GM23338 (cell line): ENCODE data around the gene SNX32. TPM values are rescaled to one million over a fixed set of nuclear protein-coding genes. Genes with fewer than 3 reads are reported as not detected.
A peak's percentile ranks its signal among the peaks of the same experiment; 100 is the strongest.

ENCODE experiments used
- ATAC-seq: fragments of 200-7000 bp; cut with Tn5 transposase; 3 replicates; pipeline ENCODE4 v1.9.1; 2020
- DNase-seq: peaks from one replicate; pipeline ENCODE4 v3.0.0-alpha.2; 2015; ENCODE audit warnings: low spot score
- H2AFZ ChIP-seq: fragments of 200-600 bp; sonication (generic); 2 replicates; pipeline ENCODE4 v1.8.0; 2016; ENCODE audit warnings: antibody characterized with exemption, mild to moderate bottlenecking, moderate library complexity
- H3F3A ChIP-seq: fragments of 200-600 bp; sonication (generic); replicated peaks from 2 replicates; pipeline ENCODE4 v1.8.0; 2017; ENCODE audit warnings: antibody characterized with exemption, mixed run types, low read depth
- H3K27ac ChIP-seq: fragments of 200-600 bp; sonication (generic); 2 replicates; pipeline ENCODE4 v1.6.1; 2016; ENCODE audit warnings: low read depth
- H3K27me3 ChIP-seq: fragments of 200-600 bp; sonication (generic); 2 replicates; pipeline ENCODE4 v1.8.0; 2016; ENCODE audit warnings: mild to moderate bottlenecking, mixed run types, moderate library complexity; ENCODE audit not compliant: insufficient read depth
- H3K36me3 ChIP-seq: fragments of 200-600 bp; sonication (generic); 2 replicates; pipeline ENCODE4 v1.8.0; 2016; ENCODE audit warnings: mild to moderate bottlenecking; ENCODE audit not compliant: insufficient read depth
- H3K4me1 ChIP-seq: fragments of 200-600 bp; sonication (generic); 2 replicates; pipeline ENCODE4 v1.8.0; 2016; ENCODE audit warnings: mild to moderate bottlenecking, moderate library complexity; ENCODE audit not compliant: insufficient read depth
- H3K4me2 ChIP-seq: fragments of 200-600 bp; sonication (generic); 2 replicates; pipeline ENCODE4 v1.7.1; 2017; ENCODE audit warnings: mixed run types
- H3K4me3 ChIP-seq: fragments of 200-600 bp; sonication (generic); 2 replicates; pipeline ENCODE4 v1.6.1; 2016; ENCODE audit warnings: mixed run types
- H3K79me2 ChIP-seq: fragments of 200-600 bp; sonication (generic); replicated peaks from 2 replicates; pipeline ENCODE4 v1.8.0; 2017; ENCODE audit warnings: mild to moderate bottlenecking; ENCODE audit not compliant: insufficient read depth
- H3K9me2 ChIP-seq: fragments of 200-600 bp; sonication (generic); 2 replicates; pipeline ENCODE4 v1.8.0; 2017; ENCODE audit not compliant: insufficient read depth
- H4K20me1 ChIP-seq: fragments of 200-600 bp; sonication (generic); replicated peaks from 2 replicates; pipeline ENCODE4 v1.8.0; 2017; ENCODE audit warnings: mild to moderate bottlenecking; ENCODE audit not compliant: insufficient read depth
- H3K27ac Mint-ChIP-seq: 2 replicates; pipeline ENCODE4 v1.8.0; 2020; ENCODE audit warnings: inconsistent platforms, mild to moderate bottlenecking, moderate library complexity, mixed read lengths
- H3K27me3 Mint-ChIP-seq: 3 replicates; pipeline ENCODE4 v1.8.0; 2022; ENCODE audit warnings: low read depth, mild to moderate bottlenecking, moderate library complexity, mixed read lengths, inconsistent platforms; ENCODE audit not compliant: insufficient read depth, poor library complexity
- H3K36me3 Mint-ChIP-seq: 3 replicates; pipeline ENCODE4 v1.8.0; 2021; ENCODE audit warnings: low read depth, mild to moderate bottlenecking, inconsistent platforms, moderate library complexity, mixed read lengths
- H3K4me1 Mint-ChIP-seq: 3 replicates; pipeline ENCODE4 v1.8.0; 2020; ENCODE audit warnings: mild to moderate bottlenecking, inconsistent platforms, mixed read lengths
- H3K4me3 Mint-ChIP-seq: 3 replicates; pipeline ENCODE4 v1.8.0; 2021; ENCODE audit warnings: moderate library complexity, mild to moderate bottlenecking, inconsistent platforms, mixed read lengths
- H3K9me3 Mint-ChIP-seq: 3 replicates; pipeline ENCODE4 v1.8.0; 2020; ENCODE audit warnings: moderate library complexity, mild to moderate bottlenecking, inconsistent platforms, mixed read lengths
- CREB1 ChIP-seq: fragments of 250-450 bp; sonication (Bioruptor Pico); IDR thresholded peaks from 2 replicates; pipeline ENCODE4 v1.5.0; 2020; ENCODE audit warnings: low read depth, mild to moderate bottlenecking, moderate library complexity
- EZH2 ChIP-seq: fragments of 200-600 bp; sonication (generic); IDR thresholded peaks from one replicate; pipeline ENCODE4 v1.8.0; 2017; ENCODE audit warnings: antibody characterized with exemption, mild to moderate bottlenecking, low read depth; ENCODE audit not compliant: unreplicated experiment
- EZH2phosphoT487 ChIP-seq: fragments of 200-600 bp; sonication (generic); IDR thresholded peaks from one replicate; pipeline ENCODE4 v1.8.1; 2018; ENCODE audit warnings: antibody characterized with exemption; ENCODE audit not compliant: unreplicated experiment
- NANOG ChIP-seq: IDR thresholded peaks from 2 replicates; pipeline ENCODE4 v1.6.1; 2016; ENCODE audit warnings: antibody characterized with exemption, borderline replicate concordance
- POLR2AphosphoS5 ChIP-seq: IDR thresholded peaks from 2 replicates; pipeline ENCODE4 v1.6.1; 2016; ENCODE audit warnings: antibody characterized with exemption, low read depth
- ZNF114 ChIP-seq: fragments of 250-450 bp; sonication (Bioruptor Pico); IDR thresholded peaks from 2 replicates; pipeline ENCODE4 v1.5.0; 2020; ENCODE audit warnings: mild to moderate bottlenecking, moderate library complexity
- ZNF331 ChIP-seq: fragments of 250-450 bp; sonication (Bioruptor Pico); IDR thresholded peaks from 2 replicates; pipeline ENCODE4 v1.5.0; 2020; ENCODE audit warnings: low read depth, mild to moderate bottlenecking, moderate library complexity
- polyA plus RNA-seq: library from polyadenylated mRNA; unstranded; fragments of >200 nt; fragmentation: Nextera tagmentation; extraction: Ambion mirVana; gene quantifications from 2 replicates; pipeline ENCODE4 v1.2.1, GENCODE V29; 2016
- total RNA-seq: library from RNA; depleted of rRNA; stranded (reverse); fragments of >200 nt; shearing (Covaris generic); gene quantifications from 2 replicates; pipeline ENCODE4 v1.2.3, GENCODE V29; 2014
- TF ChIP-seq, protein P1 (sequence below), 2 experiments: fragments of 200-600 bp in 1 of 2; sonication (generic) in 1 of 2; conservative IDR thresholded peaks; 2 replicates each; pipeline versions ENCODE4 v1.5.1 to v1.6.1; 2016 to 2017; ENCODE audit warnings: antibody characterized with exemption in 2 of 2, low read depth in 2 of 2, mild to moderate bottlenecking in 2 of 2, moderate library complexity in 1 of 2
- TF ChIP-seq, protein P2 (sequence below): IDR thresholded peaks from 2 replicates; pipeline ENCODE4 v1.6.1; 2016; ENCODE audit warnings: antibody characterized with exemption

Gene SNX32
- total and polyA plus RNA-seq, 2 experiments from 2014 or later: 0.49 to 1.2 TPM

DNA sequence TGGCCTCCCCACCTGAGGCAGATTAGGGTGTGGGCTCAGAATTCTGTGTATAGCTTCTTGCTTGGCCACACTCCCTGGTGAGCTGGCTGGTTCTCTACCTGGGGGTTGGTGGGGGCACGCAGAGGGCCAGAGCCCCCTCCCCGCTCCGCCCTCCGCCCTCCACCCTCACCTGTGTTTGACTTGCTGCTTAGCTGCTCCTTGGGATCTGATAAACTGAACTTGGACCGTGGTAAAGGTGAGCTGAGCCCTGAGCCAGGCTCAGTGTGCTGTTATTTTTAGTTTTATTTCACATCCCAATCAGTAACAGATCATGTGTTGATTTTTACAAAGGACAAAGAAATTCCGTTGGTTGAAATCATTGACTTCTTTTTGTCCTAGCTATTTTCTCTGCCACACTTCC is 44.9 kb upstream of the SNX32 start:
- H3F3A ChIP-seq: no peaks in the 10 kb centered on the region
- no peak overlapping the region for H3K27ac Mint-ChIP-seq
- H3K27me3 Mint-ChIP-seq: peaks cover 48% of the 10 kb centered on the region
- no peak for DNase-seq
- TF ChIP-seq EZH2 (no peak), NANOG (no peak), EZH2phosphoT487 (no peak), POLR2AphosphoS5 (no peak), ZNF331 (CRISPR knock-in tag) (no peak), CREB1 (CRISPR knock-in tag) (no peak), ZNF114 (CRISPR knock-in tag) (no peak)
- TF ChIP-seq, protein P1, sequence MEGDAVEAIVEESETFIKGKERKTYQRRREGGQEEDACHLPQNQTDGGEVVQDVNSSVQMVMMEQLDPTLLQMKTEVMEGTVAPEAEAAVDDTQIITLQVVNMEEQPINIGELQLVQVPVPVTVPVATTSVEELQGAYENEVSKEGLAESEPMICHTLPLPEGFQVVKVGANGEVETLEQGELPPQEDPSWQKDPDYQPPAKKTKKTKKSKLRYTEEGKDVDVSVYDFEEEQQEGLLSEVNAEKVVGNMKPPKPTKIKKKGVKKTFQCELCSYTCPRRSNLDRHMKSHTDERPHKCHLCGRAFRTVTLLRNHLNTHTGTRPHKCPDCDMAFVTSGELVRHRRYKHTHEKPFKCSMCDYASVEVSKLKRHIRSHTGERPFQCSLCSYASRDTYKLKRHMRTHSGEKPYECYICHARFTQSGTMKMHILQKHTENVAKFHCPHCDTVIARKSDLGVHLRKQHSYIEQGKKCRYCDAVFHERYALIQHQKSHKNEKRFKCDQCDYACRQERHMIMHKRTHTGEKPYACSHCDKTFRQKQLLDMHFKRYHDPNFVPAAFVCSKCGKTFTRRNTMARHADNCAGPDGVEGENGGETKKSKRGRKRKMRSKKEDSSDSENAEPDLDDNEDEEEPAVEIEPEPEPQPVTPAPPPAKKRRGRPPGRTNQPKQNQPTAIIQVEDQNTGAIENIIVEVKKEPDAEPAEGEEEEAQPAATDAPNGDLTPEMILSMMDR (conservative IDR thresholded peaks at IDR 0.05; ENCODE audit: low read depth in 2 of 2): no peak
- TF ChIP-seq, protein P2, sequence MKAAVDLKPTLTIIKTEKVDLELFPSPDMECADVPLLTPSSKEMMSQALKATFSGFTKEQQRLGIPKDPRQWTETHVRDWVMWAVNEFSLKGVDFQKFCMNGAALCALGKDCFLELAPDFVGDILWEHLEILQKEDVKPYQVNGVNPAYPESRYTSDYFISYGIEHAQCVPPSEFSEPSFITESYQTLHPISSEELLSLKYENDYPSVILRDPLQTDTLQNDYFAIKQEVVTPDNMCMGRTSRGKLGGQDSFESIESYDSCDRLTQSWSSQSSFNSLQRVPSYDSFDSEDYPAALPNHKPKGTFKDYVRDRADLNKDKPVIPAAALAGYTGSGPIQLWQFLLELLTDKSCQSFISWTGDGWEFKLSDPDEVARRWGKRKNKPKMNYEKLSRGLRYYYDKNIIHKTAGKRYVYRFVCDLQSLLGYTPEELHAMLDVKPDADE: no peak
- peaks cover 42% of the 10 kb centered on the region for H3K4me1 Mint-ChIP-seq
- H3K4me3 Mint-ChIP-seq: peak overlapping the region; percentile 86
- H3K9me2 ChIP-seq: 0 out of 2 replicates have a peak, but pooled peaks cover 2% of the 10 kb centered on the region
- H2AFZ ChIP-seq: no peak overlapping the region; the same call in 1 of the 2 replicates
- peak overlapping the region; percentile 82 for H3K4me2 ChIP-seq
- peak overlapping the region; percentile 86 for H3K4me3 ChIP-seq
- H3K36me3 Mint-ChIP-seq: no peaks in the 10 kb centered on the region; the same call in 2 of the 3 replicates
- peaks cover 29% of the 10 kb centered on the region for H3K4me1 ChIP-seq
- H3K9me3 Mint-ChIP-seq: no peaks in the 10 kb centered on the region; the same call in 2 of the 3 replicates
- no peaks in the 10 kb centered on the region for H3K36me3 ChIP-seq
- H3K27me3 ChIP-seq: peaks cover 49% of the 10 kb centered on the region
- H3K27ac ChIP-seq: no peak overlapping the region
- H3K79me2 ChIP-seq: no peaks in the 10 kb centered on the region; the same call in 1 of the 2 replicates
- no peak for ATAC-seq
- H4K20me1 ChIP-seq: no peaks in the 10 kb centered on the region

GRCh38 chr11:65789230-65790103 is 44.3 kb upstream of the SNX32 start:
- no peaks in the 10 kb centered on the region for H4K20me1 ChIP-seq
- Mint-ChIP-seq H3K27ac (no peak overlapping the region), H3K27me3 (peaks cover 44% of the 10 kb centered on the region), H3K9me3 (no peaks in the 10 kb centered on the region; the same call in 2 of the 3 replicates), H3K4me1 (peaks cover 38% of the 10 kb centered on the region), H3K4me3 (peak overlapping the region; percentile 86; the same call in 2 of the 3 replicates), H3K36me3 (no peaks in the 10 kb centered on the region; the same call in 2 of the 3 replicates)
- H3K4me1 ChIP-seq: peaks cover 29% of the 10 kb centered on the region
- 0 out of 2 replicates have a peak, but pooled peaks cover 2% of the 10 kb centered on the region for H3K9me2 ChIP-seq
- no peak overlapping the region for H2AFZ ChIP-seq
- H3K4me3 ChIP-seq: peak overlapping the region; percentile 86; the same call in 1 of the 2 replicates
- no peaks in the 10 kb centered on the region for H3K36me3 ChIP-seq
- DNase-seq (no peak), ATAC-seq (no peak)
- no peaks in the 10 kb centered on the region for H3F3A ChIP-seq
- H3K79me2 ChIP-seq: no peaks in the 10 kb centered on the region; the same call in 1 of the 2 replicates
- no peak overlapping the region for H3K27ac ChIP-seq
- H3K4me2 ChIP-seq: peak overlapping the region; percentile 82
- H3K27me3 ChIP-seq: peaks cover 45% of the 10 kb centered on the region
- TF ChIP-seq, protein P1 (conservative IDR thresholded peaks at IDR 0.05; ENCODE audit: low read depth in 2 of 2): no peak
- TF ChIP-seq EZH2 (no peak), ZNF331 (CRISPR knock-in tag) (no peak), NANOG (no peak)
- TF ChIP-seq, protein P2: no peak
